ENCODE results near the gene RABL3. TPM values are rescaled to one million over a fixed set of nuclear protein-coding genes. Genes with fewer than 3 reads are reported as not detected.

RABL3 gene
- total RNA-seq, 1 donor from 2014 or later, result 25.0 TPM

DNA sequence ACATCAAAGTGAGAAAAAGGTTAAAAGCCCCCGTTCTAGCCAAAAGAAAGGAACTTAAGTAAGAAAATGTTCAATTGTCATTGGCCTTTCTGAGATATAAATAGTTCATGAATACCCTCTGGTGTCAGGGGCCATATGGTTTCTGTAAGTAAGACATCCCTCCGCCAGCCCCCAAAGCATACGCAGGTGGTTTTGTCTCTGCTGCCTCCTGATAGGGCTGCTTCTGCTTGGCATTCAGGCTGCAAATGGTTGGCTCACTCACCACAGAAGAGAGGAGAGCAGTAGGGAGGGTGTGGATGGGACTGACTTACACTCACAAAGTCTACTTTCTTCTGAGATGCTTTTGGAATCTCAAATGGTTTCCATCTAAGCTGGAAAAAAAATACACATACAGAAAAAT, 90.0 kb downstream of the RABL3 start:
- H3K9me3 Mint-ChIP-seq, result no peaks in the 10 kb centered on the region
- Histone ChIP-seq H3K4me1 (no peaks in the 10 kb centered on the region), H3K27me3 (no peaks in the 10 kb centered on the region), H2AFZ (replicated peaks) (no peak overlapping the region), H3K79me2 (ENCODE audit: low read depth) (no peaks in the 10 kb centered on the region), H3K4me3 (no peak overlapping the region), H3K4me2 (no peak overlapping the region), H4K20me1 (ENCODE audit: low read depth) (no peaks in the 10 kb centered on the region), H3K9ac (no peak overlapping the region), H3K36me3 (no peaks in the 10 kb centered on the region), H3K9me3 (ENCODE audit: low read depth) (no peaks in the 10 kb centered on the region), H3F3A (ENCODE audit: low read depth) (no peaks in the 10 kb centered on the region), H3K27ac (no peak overlapping the region)
- no peak overlapping the region for H3K4me3 Mint-ChIP-seq
- DNase-seq (ENCODE audit: low spot score), result no peak
- H3K36me3 Mint-ChIP-seq, result no peaks in the 10 kb centered on the region
- H3K4me1 Mint-ChIP-seq, result peaks cover 3% of the 10 kb centered on the region
- TF ChIP-seq EZH2phosphoT487 (IDR thresholded peaks at IDR 0.05) (no peak), EZH2 (IDR thresholded peaks at IDR 0.05) (no peak)
- TF ChIP-seq, protein P1, sequence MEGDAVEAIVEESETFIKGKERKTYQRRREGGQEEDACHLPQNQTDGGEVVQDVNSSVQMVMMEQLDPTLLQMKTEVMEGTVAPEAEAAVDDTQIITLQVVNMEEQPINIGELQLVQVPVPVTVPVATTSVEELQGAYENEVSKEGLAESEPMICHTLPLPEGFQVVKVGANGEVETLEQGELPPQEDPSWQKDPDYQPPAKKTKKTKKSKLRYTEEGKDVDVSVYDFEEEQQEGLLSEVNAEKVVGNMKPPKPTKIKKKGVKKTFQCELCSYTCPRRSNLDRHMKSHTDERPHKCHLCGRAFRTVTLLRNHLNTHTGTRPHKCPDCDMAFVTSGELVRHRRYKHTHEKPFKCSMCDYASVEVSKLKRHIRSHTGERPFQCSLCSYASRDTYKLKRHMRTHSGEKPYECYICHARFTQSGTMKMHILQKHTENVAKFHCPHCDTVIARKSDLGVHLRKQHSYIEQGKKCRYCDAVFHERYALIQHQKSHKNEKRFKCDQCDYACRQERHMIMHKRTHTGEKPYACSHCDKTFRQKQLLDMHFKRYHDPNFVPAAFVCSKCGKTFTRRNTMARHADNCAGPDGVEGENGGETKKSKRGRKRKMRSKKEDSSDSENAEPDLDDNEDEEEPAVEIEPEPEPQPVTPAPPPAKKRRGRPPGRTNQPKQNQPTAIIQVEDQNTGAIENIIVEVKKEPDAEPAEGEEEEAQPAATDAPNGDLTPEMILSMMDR (IDR thresholded peaks at IDR 0.05), result no peak
- no peak overlapping the region for H3K27ac Mint-ChIP-seq
- H3K27me3 Mint-ChIP-seq (ENCODE audit: insufficient read depth, low read depth), result no peaks in the 10 kb centered on the region

DNA sequence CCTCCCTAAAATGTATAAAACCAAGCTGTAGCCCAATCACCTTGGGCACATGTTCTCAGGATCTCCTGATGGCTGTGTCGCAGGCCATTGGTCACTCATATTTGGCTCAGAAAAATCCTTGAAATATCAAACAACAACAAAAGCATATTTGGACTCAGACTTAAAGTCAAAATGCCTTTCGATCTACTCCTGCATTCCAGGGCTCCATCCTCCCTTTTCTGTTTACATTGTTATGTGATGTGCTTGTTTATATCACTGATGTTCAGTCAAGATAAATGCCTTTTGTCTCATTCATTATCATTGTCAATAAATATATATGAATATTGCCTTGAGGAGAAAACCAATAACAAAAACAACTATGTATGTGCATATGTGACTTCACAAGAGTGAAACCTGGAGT, 92.0 kb downstream of the RABL3 start:
- H3K4me3 Mint-ChIP-seq, result no peak overlapping the region
- no peaks in the 10 kb centered on the region for H3K27me3 Mint-ChIP-seq (ENCODE audit: insufficient read depth, low read depth)
- H3K36me3 Mint-ChIP-seq, result no peaks in the 10 kb centered on the region
- no peaks in the 10 kb centered on the region for H3K27me3 ChIP-seq
- TF ChIP-seq EZH2phosphoT487 (IDR thresholded peaks at IDR 0.05), result no peak
- no peak for TF ChIP-seq EZH2 (IDR thresholded peaks at IDR 0.05)
- TF ChIP-seq, protein P1 (IDR thresholded peaks at IDR 0.05), result no peak
- H3K79me2 ChIP-seq (ENCODE audit: low read depth), result no peaks in the 10 kb centered on the region
- no peaks in the 10 kb centered on the region for H3F3A ChIP-seq (ENCODE audit: low read depth)
- H3K9me3 Mint-ChIP-seq, result no peaks in the 10 kb centered on the region
- H3K27ac Mint-ChIP-seq, result no peak overlapping the region
- no peak overlapping the region for H3K4me2 ChIP-seq
- no peak overlapping the region for H3K4me3 ChIP-seq
- H3K9me3 ChIP-seq (ENCODE audit: low read depth), result no peaks in the 10 kb centered on the region
- H2AFZ ChIP-seq (replicated peaks), result no peak overlapping the region
- H3K4me1 Mint-ChIP-seq, result peaks cover 8% of the 10 kb centered on the region
- DNase-seq (ENCODE audit: low spot score), result no peak
- no peaks in the 10 kb centered on the region for H3K36me3 ChIP-seq
- H4K20me1 ChIP-seq (ENCODE audit: low read depth), result no peaks in the 10 kb centered on the region
- no peak overlapping the region for H3K9ac ChIP-seq
- peaks cover 2% of the 10 kb centered on the region for H3K4me1 ChIP-seq
- no peak overlapping the region for H3K27ac ChIP-seq

DNA sequence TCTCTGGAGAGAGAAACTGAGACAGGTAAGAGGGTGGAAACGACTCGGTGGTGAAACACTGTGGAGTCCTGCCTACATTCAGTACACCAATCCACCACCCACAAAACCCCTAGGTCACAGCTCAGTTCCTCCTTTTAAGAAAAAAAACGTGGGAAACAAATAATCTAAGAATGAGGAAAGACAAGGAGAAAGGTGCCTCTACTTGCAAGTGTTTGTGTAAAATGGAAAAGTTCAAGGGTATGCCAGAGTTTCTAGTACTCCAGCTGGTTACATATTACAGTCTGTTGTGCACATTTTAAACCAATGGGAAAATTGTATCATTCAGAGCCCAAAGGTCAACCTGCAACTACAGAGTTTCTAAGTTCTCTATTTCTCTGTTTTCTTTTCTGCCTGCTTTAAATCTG, 92.5 kb downstream of the RABL3 start:
- Histone ChIP-seq H3K9ac (no peak overlapping the region), H3K4me1 (peaks cover 3% of the 10 kb centered on the region), H3F3A (ENCODE audit: low read depth) (no peaks in the 10 kb centered on the region), H3K4me2 (no peak overlapping the region), H3K36me3 (no peaks in the 10 kb centered on the region), H3K27ac (no peak overlapping the region), H2AFZ (replicated peaks) (no peak overlapping the region), H4K20me1 (ENCODE audit: low read depth) (no peaks in the 10 kb centered on the region), H3K27me3 (no peaks in the 10 kb centered on the region), H3K9me3 (ENCODE audit: low read depth) (no peaks in the 10 kb centered on the region), H3K4me3 (no peak overlapping the region), H3K79me2 (ENCODE audit: low read depth) (no peaks in the 10 kb centered on the region)
- H3K4me1 Mint-ChIP-seq, result peaks cover 12% of the 10 kb centered on the region
- DNase-seq (ENCODE audit: low spot score), result no peak
- H3K27ac Mint-ChIP-seq, result no peak overlapping the region
- no peak for TF ChIP-seq EZH2phosphoT487 (IDR thresholded peaks at IDR 0.05)
- TF ChIP-seq EZH2 (IDR thresholded peaks at IDR 0.05), result no peak
- TF ChIP-seq, protein P1 (IDR thresholded peaks at IDR 0.05), result no peak
- no peaks in the 10 kb centered on the region for H3K9me3 Mint-ChIP-seq
- no peaks in the 10 kb centered on the region for H3K27me3 Mint-ChIP-seq (ENCODE audit: insufficient read depth, low read depth)
- H3K4me3 Mint-ChIP-seq, result no peak overlapping the region
- H3K36me3 Mint-ChIP-seq, result no peaks in the 10 kb centered on the region

Measured in neural progenitor cell (in vitro differentiated cells).